ENCODE results near the gene NOTCH2. TPM values are rescaled to one million over a fixed set of nuclear protein-coding genes. Genes with fewer than 3 reads are reported as not detected.
"Not testable (repeated sequence)": the region's sequence is repeated elsewhere in the genome, so short reads cannot be mapped to it uniquely, and the experiment has no call there.

NOTCH2 gene
- total RNA-seq, 1 donor from 2014 or later: 180 TPM

- no peak overlapping the region for H3K27ac Mint-ChIP-seq (ENCODE audit: unreplicated experiment)
- DNase-seq (ENCODE audit: extremely low spot score, unreplicated experiment): no peak
- H3K36me3 Mint-ChIP-seq (ENCODE audit: unreplicated experiment): peaks cover 44% of the 10 kb centered on the region
- no peaks in the 10 kb centered on the region for H3K27me3 Mint-ChIP-seq (ENCODE audit: unreplicated experiment)
- H3K4me1 Mint-ChIP-seq (ENCODE audit: unreplicated experiment): peaks cover 27% of the 10 kb centered on the region
- H3K4me3 Mint-ChIP-seq (ENCODE audit: unreplicated experiment): no peak overlapping the region
- H3K9me3 Mint-ChIP-seq (ENCODE audit: unreplicated experiment): no peaks in the 10 kb centered on the region
- TF ChIP-seq CTCF (IDR thresholded peaks at IDR 0.05): no peak
Observed at GRCh38 chr1:119981496-119981895, 88.0 kb downstream of the NOTCH2 start.

DNA sequence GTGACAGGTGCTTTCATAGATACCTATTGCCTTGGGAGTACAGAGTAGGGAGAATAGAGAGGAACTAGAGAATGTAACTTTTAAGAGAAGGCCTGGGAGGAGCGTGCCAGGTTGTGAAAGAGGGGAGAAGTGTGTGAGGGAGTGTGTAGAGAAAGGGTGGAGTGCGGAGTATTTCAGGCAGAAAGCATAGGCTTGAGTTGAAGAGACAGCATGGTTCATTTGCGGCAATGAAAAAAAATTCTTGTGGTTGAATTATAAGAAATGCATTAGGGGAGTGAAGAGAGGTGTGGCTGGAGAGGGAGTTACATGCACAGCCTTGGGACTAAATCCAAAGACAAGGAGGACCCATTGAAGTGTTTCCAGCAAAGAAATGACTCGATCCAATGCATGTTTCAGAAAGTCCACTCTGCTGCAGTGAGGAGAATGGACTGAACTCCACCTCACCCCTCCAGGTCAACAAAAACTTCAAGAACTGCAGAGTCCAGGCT is 91.4 kb downstream of the NOTCH2 start:
- no peak for TF ChIP-seq CTCF (IDR thresholded peaks at IDR 0.05)
- Mint-ChIP-seq H3K4me1 (ENCODE audit: unreplicated experiment) (peaks cover 10% of the 10 kb centered on the region), H3K9me3 (ENCODE audit: unreplicated experiment) (no peaks in the 10 kb centered on the region), H3K27me3 (ENCODE audit: unreplicated experiment) (no peaks in the 10 kb centered on the region), H3K27ac (ENCODE audit: unreplicated experiment) (no peak overlapping the region), H3K4me3 (ENCODE audit: unreplicated experiment) (no peak overlapping the region), H3K36me3 (ENCODE audit: unreplicated experiment) (peaks cover 36% of the 10 kb centered on the region)
- DNase-seq (ENCODE audit: extremely low spot score, unreplicated experiment): no peak

DNA sequence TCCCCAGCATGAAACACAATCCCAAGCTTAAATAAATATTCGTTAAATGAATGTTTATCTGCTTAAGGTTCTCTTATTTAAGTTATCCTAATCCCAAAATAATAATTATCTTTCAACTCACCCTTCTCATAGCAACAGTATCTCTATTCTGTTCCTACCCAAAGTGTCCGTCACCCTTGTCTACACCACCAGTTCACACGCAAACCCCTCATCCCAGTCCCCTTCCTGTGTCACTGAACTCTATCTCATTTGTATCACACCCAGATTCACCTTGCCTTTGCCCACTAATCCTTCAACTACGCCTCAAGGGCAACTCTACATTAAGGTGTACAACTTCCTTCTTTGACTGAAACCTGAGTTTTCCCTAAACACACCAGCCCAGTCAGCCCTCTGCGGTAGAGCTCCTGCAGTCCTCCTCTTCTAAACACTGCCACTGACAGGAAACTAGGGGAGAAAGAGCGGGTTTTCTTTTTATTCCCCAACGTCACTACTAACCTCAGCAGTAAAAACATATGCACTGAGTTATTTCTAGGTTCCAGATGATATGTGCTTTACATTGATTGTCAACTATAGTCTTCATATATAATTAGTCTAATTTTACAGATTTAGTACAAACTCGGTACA is 92.2 kb downstream of the NOTCH2 start:
- not testable (repeated sequence) for H3K9me3 Mint-ChIP-seq (ENCODE audit: unreplicated experiment); DNase-seq (ENCODE audit: extremely low spot score, unreplicated experiment); H3K4me1 Mint-ChIP-seq (ENCODE audit: unreplicated experiment); H3K4me3 Mint-ChIP-seq (ENCODE audit: unreplicated experiment); H3K27me3 Mint-ChIP-seq (ENCODE audit: unreplicated experiment); H3K27ac Mint-ChIP-seq (ENCODE audit: unreplicated experiment)
- H3K36me3 Mint-ChIP-seq (ENCODE audit: unreplicated experiment): peaks cover 36% of the 10 kb centered on the region

DNA sequence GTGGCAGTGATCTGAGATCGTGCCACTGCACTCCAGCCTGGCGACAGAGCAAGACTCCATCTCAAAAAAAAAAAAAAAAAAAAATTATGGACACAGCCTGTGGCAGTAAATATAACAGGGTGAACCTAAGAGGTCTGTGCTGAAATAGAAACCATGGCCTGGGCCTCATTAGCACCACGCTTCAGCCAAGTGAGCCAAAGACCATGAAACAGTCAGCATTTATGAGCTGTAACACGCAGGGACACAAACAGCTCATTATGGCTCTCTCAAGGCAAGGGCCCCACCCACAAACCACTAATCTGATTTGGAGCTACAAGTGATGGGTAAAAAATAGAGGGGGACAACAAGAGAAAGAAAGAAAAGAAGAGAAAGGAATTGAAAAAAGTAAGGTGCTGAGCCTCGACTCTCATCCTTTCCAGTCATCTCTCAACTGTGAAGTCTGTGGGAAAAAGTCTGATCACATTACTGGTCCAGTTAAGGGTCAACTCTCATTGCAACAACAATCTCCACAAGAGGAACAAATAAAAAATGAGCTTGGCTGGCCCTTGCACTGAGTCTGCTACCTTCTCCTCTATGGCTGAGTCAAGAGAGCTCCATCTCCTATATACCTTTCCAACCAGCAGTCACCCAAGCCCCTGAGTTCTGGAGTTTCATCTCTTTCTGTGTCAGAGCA is 93.7 kb downstream of the NOTCH2 start:
- not testable (repeated sequence) for H3K4me1 Mint-ChIP-seq (ENCODE audit: unreplicated experiment); H3K4me3 Mint-ChIP-seq (ENCODE audit: unreplicated experiment); H3K27ac Mint-ChIP-seq (ENCODE audit: unreplicated experiment); H3K27me3 Mint-ChIP-seq (ENCODE audit: unreplicated experiment); DNase-seq (ENCODE audit: extremely low spot score, unreplicated experiment); H3K9me3 Mint-ChIP-seq (ENCODE audit: unreplicated experiment)
- peaks cover 44% of the 10 kb centered on the region for H3K36me3 Mint-ChIP-seq (ENCODE audit: unreplicated experiment)

GRCh38 chr1:119975006-119975405 is 94.5 kb downstream of the NOTCH2 start:
- peaks cover 8% of the 10 kb centered on the region for H3K4me1 Mint-ChIP-seq (ENCODE audit: unreplicated experiment)
- H3K27me3 Mint-ChIP-seq (ENCODE audit: unreplicated experiment): no peaks in the 10 kb centered on the region
- DNase-seq (ENCODE audit: extremely low spot score, unreplicated experiment): no peak
- no peak for TF ChIP-seq CTCF (IDR thresholded peaks at IDR 0.05)
- H3K4me3 Mint-ChIP-seq (ENCODE audit: unreplicated experiment): no peak overlapping the region
- no peaks in the 10 kb centered on the region for H3K9me3 Mint-ChIP-seq (ENCODE audit: unreplicated experiment)
- peaks cover 51% of the 10 kb centered on the region for H3K36me3 Mint-ChIP-seq (ENCODE audit: unreplicated experiment)
- H3K27ac Mint-ChIP-seq (ENCODE audit: unreplicated experiment): no peak overlapping the region

DNA sequence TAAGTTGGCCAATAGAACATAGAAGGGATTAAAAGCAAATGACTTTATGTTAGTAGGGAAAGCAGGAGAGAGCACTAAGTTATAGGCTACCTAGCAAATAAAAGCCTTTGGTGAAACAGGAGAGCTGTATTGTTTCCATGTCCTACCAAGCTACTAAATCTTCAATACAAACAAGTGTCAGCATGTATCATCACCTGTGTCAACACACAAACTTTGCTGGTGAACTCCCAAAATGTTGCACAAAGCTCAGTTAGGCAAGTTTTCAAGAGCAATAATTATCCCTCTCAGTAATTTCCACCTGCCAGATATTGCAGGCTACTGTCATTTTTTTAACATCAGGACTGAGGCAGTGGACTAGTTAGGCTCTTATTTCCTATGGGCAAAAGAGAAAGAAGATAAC is 95.4 kb downstream of the NOTCH2 start:
- Mint-ChIP-seq H3K9me3 (ENCODE audit: unreplicated experiment) (no peaks in the 10 kb centered on the region), H3K36me3 (ENCODE audit: unreplicated experiment) (peaks cover 57% of the 10 kb centered on the region), H3K4me1 (ENCODE audit: unreplicated experiment) (peaks cover 14% of the 10 kb centered on the region), H3K4me3 (ENCODE audit: unreplicated experiment) (no peak overlapping the region), H3K27ac (ENCODE audit: unreplicated experiment) (no peak overlapping the region), H3K27me3 (ENCODE audit: unreplicated experiment) (no peaks in the 10 kb centered on the region)
- TF ChIP-seq CTCF (IDR thresholded peaks at IDR 0.05): no peak
- no peak for DNase-seq (ENCODE audit: extremely low spot score, unreplicated experiment)

Measured in osteocyte (in vitro differentiated cells).